Kidney epithelial cell (primary cell): ENCODE measurements around the gene PTPN3. TPM values are rescaled to one million over a fixed set of nuclear protein-coding genes. Genes with fewer than 3 reads are reported as not detected.
A peak's percentile ranks its signal among the peaks of the same experiment; 100 is the strongest.

ENCODE experiments used
- DNase-seq: peaks from one replicate; pipeline ENCODE4 v3.0.0-alpha.2; 2010; ENCODE audit warnings: low read depth
- H3K27me3 ChIP-seq: 2 replicates; pipeline ENCODE4 v1.6.0; 2011; ENCODE audit warnings: low read length; ENCODE audit not compliant: control insufficient read depth, insufficient read depth
- H3K36me3 ChIP-seq: 2 replicates; pipeline ENCODE4 v1.5.1; 2011; ENCODE audit warnings: low read length; ENCODE audit not compliant: control insufficient read depth, insufficient read depth
- H3K4me3 ChIP-seq: 2 replicates; pipeline ENCODE4 v1.5.1; 2011; ENCODE audit warnings: low read depth, mild to moderate bottlenecking, control low read depth, low read length
- CTCF ChIP-seq: IDR thresholded peaks from 2 replicates; pipeline ENCODE4 v1.5.1; 2011; ENCODE audit warnings: mild to moderate bottlenecking, moderate library complexity, low read length, control low read depth, inconsistent platforms; ENCODE audit not compliant: insufficient read depth, poor library complexity, severe bottlenecking
- total RNA-seq: library from RNA; depleted of rRNA; stranded (reverse); fragments of >200 nt; gene quantifications from 2 replicates; pipeline ENCODE4 v1.2.3, GENCODE V29; 2015

Gene PTPN3
- total RNA-seq, 1 donor from 2014 or later, result 33.6 TPM

GRCh38 chr9:109354190-109354589, 143.9 kb downstream of the PTPN3 start:
- Histone ChIP-seq H3K27me3 (no peaks in the 10 kb centered on the region), H3K36me3 (no peaks in the 10 kb centered on the region), H3K4me3 (no peak overlapping the region)
- no peak for TF ChIP-seq CTCF
- DNase-seq, result no peak

GRCh38 chr9:109351032-109351431, 147.1 kb downstream of the PTPN3 start:
- no peak for DNase-seq
- no peak overlapping the region for H3K4me3 ChIP-seq
- no peak for TF ChIP-seq CTCF
- H3K36me3 ChIP-seq, result no peaks in the 10 kb centered on the region
- no peaks in the 10 kb centered on the region for H3K27me3 ChIP-seq

GRCh38 chr9:109349421-109349846, 148.7 kb downstream of the PTPN3 start:
- no peak for TF ChIP-seq CTCF
- DNase-seq, result peak; percentile 45
- Histone ChIP-seq H3K4me3 (no peak overlapping the region), H3K36me3 (no peaks in the 10 kb centered on the region), H3K27me3 (no peaks in the 10 kb centered on the region)

- Histone ChIP-seq H3K27me3 (no peaks in the 10 kb centered on the region), H3K4me3 (no peak overlapping the region), H3K36me3 (no peaks in the 10 kb centered on the region)
- no peak for TF ChIP-seq CTCF
- no peak for DNase-seq
These were observed 151.2 kb downstream of the PTPN3 start for GRCh38 chr9:109346904-109347303.

GRCh38 chr9:109344866-109345265, 153.2 kb downstream of the PTPN3 start:
- DNase-seq, result no peak
- H3K27me3 ChIP-seq, result no peaks in the 10 kb centered on the region
- no peak for TF ChIP-seq CTCF
- H3K36me3 ChIP-seq, result no peaks in the 10 kb centered on the region
- H3K4me3 ChIP-seq, result no peak overlapping the region

- no peaks in the 10 kb centered on the region for H3K36me3 ChIP-seq
- no peak for TF ChIP-seq CTCF
- DNase-seq, result no peak
These were observed 155.2 kb downstream of the PTPN3 start for GRCh38 chr9:109342878-109343277.

More at GRCh38 chr9:109342878-109343277, 155.2 kb downstream of the PTPN3 start:
- no peak overlapping the region for H3K4me3 ChIP-seq
- no peaks in the 10 kb centered on the region for H3K27me3 ChIP-seq
